ENCODE measurements around the gene PGBD5. TPM values are rescaled to one million over a fixed set of nuclear protein-coding genes. Genes with fewer than 3 reads are reported as not detected.

The PGBD5 gene
- total and polyA plus RNA-seq, 5 donors from 2014 or later = not detected

DNA sequence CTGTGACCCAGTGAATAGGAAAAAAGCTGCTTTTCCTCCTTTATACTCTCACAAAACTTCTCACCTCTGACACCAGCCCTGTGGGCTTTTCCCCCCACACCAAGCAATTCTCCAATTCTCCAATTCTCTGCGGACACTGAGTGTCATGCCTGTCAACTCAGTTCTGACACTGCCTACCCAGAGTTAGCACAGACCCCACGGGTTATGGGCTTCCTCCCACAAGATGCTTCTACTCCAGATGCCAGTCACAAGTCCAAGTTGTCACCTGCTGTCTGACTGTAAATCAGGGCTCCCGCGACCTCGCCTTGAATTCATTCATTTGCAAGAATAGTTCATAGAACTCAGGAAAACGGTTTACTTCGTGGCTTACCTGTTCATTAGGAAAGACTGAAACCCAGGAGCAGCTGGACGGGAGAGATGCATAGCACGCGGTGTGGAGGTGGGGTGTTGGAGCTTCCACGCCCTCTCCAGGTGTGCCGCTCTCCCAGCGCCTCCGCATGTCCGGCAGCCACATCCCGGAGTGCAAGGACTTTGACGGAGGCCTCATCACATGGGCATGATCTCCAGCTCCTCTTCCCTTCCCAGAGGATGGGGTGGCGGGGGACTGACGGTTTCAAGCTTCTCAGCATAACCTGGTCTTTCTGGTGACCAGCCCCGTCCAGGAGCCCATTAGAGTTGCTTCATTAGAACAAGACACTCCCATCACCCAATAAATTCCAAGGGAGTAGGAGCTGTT is 154.7 kb downstream of the PGBD5 start:
- peak overlapping the region in 1 of 4 donors; percentile 54 for H3K4me3 Mint-ChIP-seq
- H3K27me3 Mint-ChIP-seq = no peaks in the 10 kb centered on the region
- no peaks in the 10 kb centered on the region for H3K9me3 Mint-ChIP-seq
- no peak for DNase-seq
- no peaks in the 10 kb centered on the region for H3K27me3 ChIP-seq (ENCODE audit: control insufficient read depth, insufficient read depth, low read length)
- peaks cover 20% of the 10 kb centered on the region for H3K4me1 ChIP-seq (ENCODE audit: control insufficient read depth, insufficient read depth, low read length, poor library complexity, severe bottlenecking)
- H3K27ac ChIP-seq (ENCODE audit: insufficient read depth, low read length, poor library complexity, severe bottlenecking) = no peak overlapping the region
- no peak overlapping the region for H3K4me3 ChIP-seq (ENCODE audit: low read depth, low read length)
- peaks cover 7% of the 10 kb centered on the region for H3K36me3 ChIP-seq (ENCODE audit: control insufficient read depth, insufficient read depth, low read length)
- H3K9me3 ChIP-seq (ENCODE audit: control insufficient read depth in 2 of 2, low read length in 2 of 2) = no peaks in the 10 kb centered on the region
- ATAC-seq (ENCODE audit: low read depth in 2 of 2) = no peak
- H3K36me3 Mint-ChIP-seq = peaks cover 16% of the 10 kb centered on the region
- H3K4me1 Mint-ChIP-seq = peaks cover 12 to 45% (median 23%) of the 10 kb centered on the region in 4 donors
- peak overlapping the region in 2 of 3 donors; percentile 72 to 89 for H3K27ac Mint-ChIP-seq

DNA sequence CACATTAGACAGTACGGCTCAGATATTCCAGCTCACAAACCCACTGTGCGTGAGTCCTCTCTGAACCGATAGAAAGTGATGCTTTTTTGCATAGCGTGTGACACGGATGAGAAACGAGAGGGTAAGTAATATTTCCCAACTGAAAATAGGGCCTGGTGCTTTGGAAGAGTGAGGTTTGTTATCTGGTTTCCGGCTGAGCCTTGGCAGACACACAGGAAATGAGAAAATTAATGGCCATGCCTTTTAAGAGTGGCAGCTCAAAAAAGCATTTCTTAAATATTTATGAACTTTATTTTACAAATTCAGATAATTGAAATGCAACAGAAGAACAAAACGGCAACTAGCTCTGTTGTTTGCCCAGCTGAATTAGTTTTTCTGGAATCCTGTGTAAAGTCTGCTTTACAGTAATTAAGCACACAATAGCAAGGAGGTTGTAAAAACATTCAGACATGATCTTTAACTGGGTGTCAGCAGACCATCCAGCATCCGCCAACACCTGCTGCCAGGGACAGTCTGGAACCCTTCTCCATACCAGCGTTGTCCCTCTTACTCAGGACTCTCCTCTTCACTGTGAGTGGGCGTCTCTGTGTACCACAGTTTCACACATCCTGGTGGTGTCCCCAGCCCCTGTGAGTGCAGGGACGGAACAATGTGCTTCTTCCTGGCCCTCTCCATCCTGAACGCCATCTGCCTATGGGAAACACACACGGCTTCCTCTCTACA is 155.4 kb downstream of the PGBD5 start:
- no peaks in the 10 kb centered on the region for H3K9me3 Mint-ChIP-seq
- peaks cover 7% of the 10 kb centered on the region for H3K36me3 ChIP-seq (ENCODE audit: control insufficient read depth, insufficient read depth, low read length)
- peaks cover 12 to 45% (median 23%) of the 10 kb centered on the region in 4 donors for H3K4me1 Mint-ChIP-seq
- no peaks in the 10 kb centered on the region for H3K9me3 ChIP-seq (ENCODE audit: control insufficient read depth in 2 of 2, low read length in 2 of 2)
- H3K27me3 ChIP-seq (ENCODE audit: control insufficient read depth, insufficient read depth, low read length) = no peaks in the 10 kb centered on the region
- H3K27me3 Mint-ChIP-seq = no peaks in the 10 kb centered on the region
- peak overlapping the region in 3 of 4 donors; percentile 42 to 67 (median 64) for H3K4me3 Mint-ChIP-seq
- ATAC-seq (ENCODE audit: low read depth in 2 of 2) = peak in 1 of 2 donors; percentile 36
- peak overlapping the region; percentile 23 to 89 (median 49) for H3K27ac Mint-ChIP-seq
- peak overlapping the region; percentile 32 for H3K4me3 ChIP-seq (ENCODE audit: low read depth, low read length)
- H3K36me3 Mint-ChIP-seq = peaks cover 18% of the 10 kb centered on the region
- H3K4me1 ChIP-seq (ENCODE audit: control insufficient read depth, insufficient read depth, low read length, poor library complexity, severe bottlenecking) = peaks cover 20% of the 10 kb centered on the region
- DNase-seq = peak in 1 of 3 donors; percentile 53
- peak overlapping the region; percentile 44 for H3K27ac ChIP-seq (ENCODE audit: insufficient read depth, low read length, poor library complexity, severe bottlenecking)

DNA sequence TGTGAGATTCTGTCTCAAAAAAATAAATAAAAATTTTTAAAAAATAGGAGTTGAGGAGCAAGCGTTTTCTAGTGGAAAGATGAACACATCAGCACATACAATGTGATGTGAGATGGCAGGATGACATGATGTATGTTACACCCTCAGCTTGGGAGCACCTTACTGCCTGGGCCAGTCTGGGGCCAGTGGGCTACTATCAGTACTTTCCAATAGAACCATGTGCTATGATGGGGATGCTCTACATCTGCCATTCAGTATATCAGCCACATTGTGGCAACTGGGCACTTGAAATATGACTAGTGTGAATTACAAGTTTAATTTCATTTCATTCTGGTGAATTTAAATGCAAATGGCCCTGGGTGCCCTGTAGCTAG is 156.0 kb downstream of the PGBD5 start:
- H3K9me3 Mint-ChIP-seq = no peaks in the 10 kb centered on the region
- H3K27me3 Mint-ChIP-seq = no peaks in the 10 kb centered on the region
- ATAC-seq (ENCODE audit: low read depth in 2 of 2) (no peak), DNase-seq (no peak)
- H3K9me3 ChIP-seq (ENCODE audit: control insufficient read depth in 2 of 2, low read length in 2 of 2) = no peaks in the 10 kb centered on the region
- H3K27ac Mint-ChIP-seq = peak overlapping the region; percentile 23 to 89 (median 49)
- H3K4me3 ChIP-seq (ENCODE audit: low read depth, low read length) = peak overlapping the region; percentile 32
- H3K4me1 Mint-ChIP-seq = peaks cover 15 to 45% (median 23%) of the 10 kb centered on the region in 4 donors
- H3K36me3 Mint-ChIP-seq = peaks cover 23% of the 10 kb centered on the region
- peaks cover 9% of the 10 kb centered on the region for H3K36me3 ChIP-seq (ENCODE audit: control insufficient read depth, insufficient read depth, low read length)
- peaks cover 20% of the 10 kb centered on the region for H3K4me1 ChIP-seq (ENCODE audit: control insufficient read depth, insufficient read depth, low read length, poor library complexity, severe bottlenecking)
- no peaks in the 10 kb centered on the region for H3K27me3 ChIP-seq (ENCODE audit: control insufficient read depth, insufficient read depth, low read length)
- H3K27ac ChIP-seq (ENCODE audit: insufficient read depth, low read length, poor library complexity, severe bottlenecking) = peak overlapping the region; percentile 44
- peak overlapping the region in 3 of 4 donors; percentile 42 to 67 (median 64) for H3K4me3 Mint-ChIP-seq

DNA sequence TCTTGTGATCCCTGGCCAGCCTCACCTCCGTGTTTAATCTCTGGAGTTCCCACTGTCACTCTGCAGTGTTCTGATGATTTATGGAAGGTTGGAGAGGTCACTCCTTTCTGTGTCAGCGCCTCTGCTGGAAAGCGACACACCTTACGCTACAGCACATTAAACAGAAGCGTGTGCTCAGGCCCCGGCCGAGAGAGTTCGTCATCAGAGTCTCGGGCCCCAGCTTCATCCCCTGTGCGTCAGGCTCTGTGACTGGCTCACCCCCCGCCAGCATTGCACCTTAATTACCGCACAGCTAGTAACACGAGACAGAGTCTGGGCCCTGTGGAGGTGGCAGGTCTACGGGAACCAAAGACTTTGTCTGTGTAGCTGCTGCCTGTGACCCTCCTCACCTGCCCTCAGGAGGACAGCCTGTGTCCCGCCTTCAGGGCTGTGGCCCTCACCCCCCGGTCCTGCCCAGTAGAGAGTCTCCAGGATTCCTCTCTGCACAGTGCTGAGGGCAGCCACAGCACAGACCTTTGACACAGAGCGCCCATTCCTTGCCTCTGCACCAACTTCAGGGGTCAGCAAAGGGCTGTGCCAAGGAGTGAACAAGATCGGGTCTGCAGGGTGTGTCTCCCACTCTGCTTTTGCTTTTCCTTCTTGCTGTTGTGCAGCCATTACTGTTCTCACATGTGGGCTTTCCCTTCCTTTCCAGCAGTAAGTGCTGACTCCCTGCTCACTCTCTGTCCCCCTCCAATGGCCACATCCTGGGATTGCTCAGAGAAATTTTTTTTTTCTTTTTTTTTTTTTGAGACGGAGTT is 157.6 kb downstream of the PGBD5 start:
- no peaks in the 10 kb centered on the region for H3K9me3 Mint-ChIP-seq
- H3K27ac Mint-ChIP-seq = no peak overlapping the region
- ATAC-seq (ENCODE audit: low read depth in 2 of 2) = no peak
- Histone ChIP-seq H3K27me3 (ENCODE audit: control insufficient read depth, insufficient read depth, low read length) (no peaks in the 10 kb centered on the region), H3K27ac (ENCODE audit: insufficient read depth, low read length, poor library complexity, severe bottlenecking) (no peak overlapping the region), H3K4me3 (ENCODE audit: low read depth, low read length) (no peak overlapping the region), H3K4me1 (ENCODE audit: control insufficient read depth, insufficient read depth, low read length, poor library complexity, severe bottlenecking) (peaks cover 15% of the 10 kb centered on the region), H3K9me3 (ENCODE audit: control insufficient read depth in 2 of 2, low read length in 2 of 2) (no peaks in the 10 kb centered on the region), H3K36me3 (ENCODE audit: control insufficient read depth, insufficient read depth, low read length) (peaks cover 18% of the 10 kb centered on the region)
- no peak overlapping the region for H3K4me3 Mint-ChIP-seq
- H3K4me1 Mint-ChIP-seq = peaks cover 14 to 36% (median 17%) of the 10 kb centered on the region in 4 donors
- no peaks in the 10 kb centered on the region for H3K27me3 Mint-ChIP-seq
- DNase-seq = peak in 1 of 3 donors; percentile 27
- peaks cover 38% of the 10 kb centered on the region for H3K36me3 Mint-ChIP-seq

DNA sequence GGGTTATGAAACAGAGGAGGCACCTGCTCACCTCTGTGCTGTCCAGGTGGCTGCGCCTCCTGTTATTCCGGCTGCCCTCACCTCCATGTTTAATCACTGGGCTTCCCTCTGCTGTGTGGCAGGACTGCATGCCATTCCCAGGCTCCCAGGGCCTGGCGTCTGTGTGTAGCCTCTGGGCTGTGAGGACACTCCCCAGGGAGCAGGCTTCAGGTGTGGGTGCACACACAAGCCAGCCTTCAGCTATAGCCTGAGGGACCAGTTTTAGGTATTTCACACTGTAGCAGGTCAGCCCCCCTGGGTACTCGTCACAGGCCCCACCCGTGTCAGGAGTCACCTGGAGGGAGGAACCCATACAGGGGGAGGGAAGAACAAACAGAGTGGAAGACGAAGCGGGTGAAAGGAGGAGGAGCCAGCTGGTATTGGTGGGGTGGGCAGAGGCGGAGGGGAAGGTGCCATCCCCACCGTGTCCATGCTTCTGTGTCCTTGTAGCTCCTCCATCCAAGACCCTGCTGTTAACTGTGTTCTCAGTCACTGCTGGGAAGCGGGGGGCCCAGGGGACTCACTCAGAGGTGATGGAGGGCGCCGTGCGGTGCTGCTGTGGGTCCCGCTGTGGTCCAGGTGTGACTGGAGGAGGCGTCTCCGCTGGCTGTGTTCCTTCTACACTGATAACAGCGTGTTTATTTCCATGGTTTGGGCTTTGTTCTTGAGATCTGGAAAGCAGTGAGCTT is 158.6 kb downstream of the PGBD5 start:
- peaks cover 6 to 26% (median 13%) of the 10 kb centered on the region in 4 donors for H3K4me1 Mint-ChIP-seq
- Histone ChIP-seq H3K9me3 (ENCODE audit: control insufficient read depth in 2 of 2, low read length in 2 of 2) (no peaks in the 10 kb centered on the region), H3K4me3 (ENCODE audit: low read depth, low read length) (no peak overlapping the region), H3K27me3 (ENCODE audit: control insufficient read depth, insufficient read depth, low read length) (no peaks in the 10 kb centered on the region), H3K4me1 (ENCODE audit: control insufficient read depth, insufficient read depth, low read length, poor library complexity, severe bottlenecking) (peaks cover 12% of the 10 kb centered on the region), H3K27ac (ENCODE audit: insufficient read depth, low read length, poor library complexity, severe bottlenecking) (no peak overlapping the region), H3K36me3 (ENCODE audit: control insufficient read depth, insufficient read depth, low read length) (peaks cover 29% of the 10 kb centered on the region)
- peaks cover 42% of the 10 kb centered on the region for H3K36me3 Mint-ChIP-seq
- no peak overlapping the region for H3K4me3 Mint-ChIP-seq
- no peaks in the 10 kb centered on the region for H3K9me3 Mint-ChIP-seq
- no peaks in the 10 kb centered on the region for H3K27me3 Mint-ChIP-seq
- ATAC-seq (ENCODE audit: low read depth in 2 of 2) = no peak
- H3K27ac Mint-ChIP-seq = peak overlapping the region in 1 of 3 donors; percentile 38
- no peak for DNase-seq

DNA sequence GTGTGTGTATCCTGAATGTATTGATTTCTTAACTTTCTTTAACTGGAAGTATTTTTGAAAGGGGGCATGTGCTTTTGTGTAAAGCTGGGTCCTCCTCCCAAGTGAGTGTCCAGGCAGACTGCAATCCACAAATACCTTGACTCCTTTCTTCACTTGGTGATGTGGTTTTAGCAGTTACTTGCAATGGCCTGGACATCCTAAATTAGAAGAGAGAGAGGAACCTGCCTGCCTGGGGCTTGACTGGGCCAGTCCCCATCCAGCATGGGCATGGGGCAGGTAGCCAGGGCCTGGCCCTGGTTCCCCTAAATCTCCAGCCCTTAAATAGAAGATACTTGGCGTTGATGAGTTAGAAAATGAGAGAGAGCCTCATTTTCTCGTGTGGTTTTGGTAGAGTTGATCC is 159.7 kb downstream of the PGBD5 start:
- no peak overlapping the region for H3K27ac ChIP-seq (ENCODE audit: insufficient read depth, low read length, poor library complexity, severe bottlenecking)
- ATAC-seq (ENCODE audit: low read depth in 2 of 2) (no peak), DNase-seq (no peak)
- Mint-ChIP-seq H3K4me3 (no peak overlapping the region), H3K4me1 (peaks cover 6 to 16% (median 13%) of the 10 kb centered on the region in 4 donors), H3K36me3 (peaks cover 48% of the 10 kb centered on the region), H3K27me3 (no peaks in the 10 kb centered on the region), H3K9me3 (no peaks in the 10 kb centered on the region), H3K27ac (peak overlapping the region in 2 of 3 donors; percentile 18 to 50)
- H3K4me3 ChIP-seq (ENCODE audit: low read depth, low read length) = no peak overlapping the region
- H3K4me1 ChIP-seq (ENCODE audit: control insufficient read depth, insufficient read depth, low read length, poor library complexity, severe bottlenecking) = peaks cover 12% of the 10 kb centered on the region
- no peaks in the 10 kb centered on the region for H3K9me3 ChIP-seq (ENCODE audit: control insufficient read depth in 2 of 2, low read length in 2 of 2)
- H3K36me3 ChIP-seq (ENCODE audit: control insufficient read depth, insufficient read depth, low read length) = peaks cover 29% of the 10 kb centered on the region
- no peaks in the 10 kb centered on the region for H3K27me3 ChIP-seq (ENCODE audit: control insufficient read depth, insufficient read depth, low read length)
